NCI-H1930 (cell line): ENCODE results near the gene LMOD3.

Experiments
- DNase-seq, 2 experiments: peaks; one replicate each; lab custom pipeline; 2025; lab: John Stamatoyannopoulos, UW

The LMOD3 gene

GRCh38 chr3:69121950-69122349 is 445 bp downstream of the LMOD3 start:
- no peak for DNase-seq

GRCh38 chr3:69121513-69121912 is 882 bp downstream of the LMOD3 start:
- DNase-seq, result no peak

GRCh38 chr3:69120879-69121464 is 1.4 kb downstream of the LMOD3 start:
- DNase-seq, result peak; percentile 11 to 66

- DNase-seq, result no peak
Observed at GRCh38 chr3:69119681-69120080, 2.7 kb downstream of the LMOD3 start.

- no peak for DNase-seq
Observed at GRCh38 chr3:69119138-69119537, 3.3 kb downstream of the LMOD3 start.

- no peak for DNase-seq
Observed at GRCh38 chr3:69118555-69118954, 3.8 kb downstream of the LMOD3 start.

GRCh38 chr3:69116897-69117296 is 5.5 kb downstream of the LMOD3 start:
- DNase-seq, result no peak

- no peak for DNase-seq
Observed at GRCh38 chr3:69116162-69116561, 6.2 kb downstream of the LMOD3 start.

- DNase-seq, result no peak
Observed at GRCh38 chr3:69115731-69116130, 6.7 kb downstream of the LMOD3 start.

GRCh38 chr3:69113536-69113935 is 8.9 kb downstream of the LMOD3 start:
- no peak for DNase-seq

- no peak for DNase-seq
Observed at GRCh38 chr3:69110941-69111546, 11.4 kb downstream of the LMOD3 start.

- no peak for DNase-seq
Observed at GRCh38 chr3:69108811-69109210, 13.6 kb downstream of the LMOD3 start.

- DNase-seq, result no peak
Observed at GRCh38 chr3:69107841-69108240, 14.6 kb downstream of the LMOD3 start.

- DNase-seq, result no peak
Observed at GRCh38 chr3:69105320-69105719, 17.1 kb downstream of the LMOD3 start.

GRCh38 chr3:69104586-69104985 is 17.8 kb downstream of the LMOD3 start:
- no peak for DNase-seq

GRCh38 chr3:69103123-69103522 is 19.3 kb downstream of the LMOD3 start:
- no peak for DNase-seq

GRCh38 chr3:69102384-69102783 is 20.0 kb downstream of the LMOD3 start:
- no peak for DNase-seq

- DNase-seq, result no peak
Observed at GRCh38 chr3:69099576-69099975, 22.8 kb downstream of the LMOD3 start.

GRCh38 chr3:69097407-69098086 is 24.8 kb downstream of the LMOD3 start:
- no peak for DNase-seq

GRCh38 chr3:69096299-69096698 is 26.1 kb downstream of the LMOD3 start:
- no peak for DNase-seq

- DNase-seq, result no peak
Observed at GRCh38 chr3:69095636-69096035, 26.8 kb downstream of the LMOD3 start.

- no peak for DNase-seq
Observed at GRCh38 chr3:69094467-69095205, 27.8 kb downstream of the LMOD3 start.

- no peak for DNase-seq
Observed at GRCh38 chr3:69092030-69092516, 30.3 kb downstream of the LMOD3 start.
